ENCODE data around the gene ZMAT3.

Gene ZMAT3

DNA sequence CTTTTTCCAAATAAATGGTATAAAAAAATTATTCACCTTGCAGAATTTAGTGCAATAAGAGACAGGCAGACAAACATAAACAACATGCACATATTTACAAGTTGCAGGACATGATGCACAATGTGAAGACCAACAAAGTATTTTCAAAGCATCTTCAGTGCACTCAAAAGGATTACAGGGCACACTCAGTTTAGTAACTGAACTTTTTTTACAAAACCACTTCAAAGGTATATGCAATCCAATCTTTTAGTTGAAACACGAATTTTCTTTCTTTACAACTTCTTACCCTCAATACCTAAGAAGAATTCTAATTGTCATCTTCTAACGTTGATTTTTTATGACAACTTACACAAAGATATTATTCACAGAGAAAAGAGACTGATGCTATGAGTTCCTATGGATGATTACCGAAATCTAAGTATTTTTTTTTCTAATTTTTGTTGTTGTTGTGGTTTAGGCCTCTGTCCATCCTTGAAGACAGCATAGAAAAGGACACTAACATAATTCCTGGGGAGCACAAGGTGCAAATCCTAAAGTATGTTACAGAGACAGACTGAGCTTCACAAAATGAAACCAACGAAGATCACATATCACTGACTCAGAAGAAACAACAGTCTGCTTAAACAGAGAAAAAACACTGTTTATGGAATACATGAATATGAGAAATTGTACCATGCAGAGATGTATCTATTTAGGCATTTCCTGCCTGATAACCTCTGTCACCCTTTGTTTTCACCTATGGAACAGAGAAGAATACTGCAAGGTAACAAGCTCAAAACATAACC, 50.3 kb downstream of the ZMAT3 start:
- DNase-seq (ENCODE audit: low read depth in 2 of 2): no peak

DNA sequence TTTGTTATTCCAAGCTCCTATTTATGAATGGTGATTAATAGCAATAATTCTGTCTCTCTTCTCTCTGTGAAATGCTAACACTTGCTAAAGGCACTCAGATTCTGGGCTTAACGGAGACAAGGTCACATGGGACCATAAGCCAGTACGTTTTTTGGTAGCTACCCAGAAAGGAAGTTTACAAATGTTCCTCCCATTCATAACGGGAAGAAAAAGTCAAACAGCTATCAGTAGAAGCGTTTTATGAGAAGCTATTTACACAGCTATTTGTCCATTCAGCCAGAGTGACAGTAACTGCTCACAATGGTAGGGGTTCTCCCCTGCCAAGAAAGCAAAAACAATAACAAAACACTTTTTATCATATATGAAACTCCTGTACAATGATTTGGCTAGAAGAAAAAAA, 51.5 kb downstream of the ZMAT3 start:
- DNase-seq (ENCODE audit: low read depth in 2 of 2): no peak

- no peak for DNase-seq (ENCODE audit: low read depth in 2 of 2)
Observed at GRCh38 chr3:179018808-179019207, 52.8 kb downstream of the ZMAT3 start.

DNA sequence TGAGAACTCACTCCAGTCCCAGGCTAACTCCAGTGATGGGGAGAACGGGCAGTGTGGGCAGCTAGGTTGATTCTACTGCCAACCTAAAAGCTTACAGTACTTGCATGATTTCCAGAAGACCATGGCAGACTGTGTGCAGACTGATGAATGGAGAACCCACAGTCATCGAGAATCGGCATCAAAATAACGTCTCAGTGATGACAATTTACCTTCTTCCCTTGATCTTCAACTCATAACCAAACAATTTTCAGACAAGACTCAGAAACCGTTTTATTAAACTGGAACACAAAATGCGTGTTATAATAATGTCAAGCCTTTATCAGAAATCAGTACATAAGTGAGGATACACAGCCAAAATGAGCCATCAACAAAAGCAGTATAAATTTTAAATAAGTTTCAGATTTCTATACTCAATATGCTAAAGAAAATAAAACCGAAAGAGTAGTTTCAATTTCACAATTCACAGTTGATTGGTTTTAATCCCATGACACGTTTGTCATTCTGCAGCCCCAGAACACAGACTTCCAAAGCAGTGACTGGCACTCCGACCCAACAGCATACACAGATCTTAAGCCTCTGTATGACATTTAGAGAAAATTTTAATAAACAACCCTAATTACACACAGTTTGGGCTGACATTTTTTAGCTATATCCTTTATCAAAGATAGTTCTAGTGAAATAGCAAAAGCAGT, 54.5 kb downstream of the ZMAT3 start:
- DNase-seq (ENCODE audit: low read depth in 2 of 2): no peak

DNA sequence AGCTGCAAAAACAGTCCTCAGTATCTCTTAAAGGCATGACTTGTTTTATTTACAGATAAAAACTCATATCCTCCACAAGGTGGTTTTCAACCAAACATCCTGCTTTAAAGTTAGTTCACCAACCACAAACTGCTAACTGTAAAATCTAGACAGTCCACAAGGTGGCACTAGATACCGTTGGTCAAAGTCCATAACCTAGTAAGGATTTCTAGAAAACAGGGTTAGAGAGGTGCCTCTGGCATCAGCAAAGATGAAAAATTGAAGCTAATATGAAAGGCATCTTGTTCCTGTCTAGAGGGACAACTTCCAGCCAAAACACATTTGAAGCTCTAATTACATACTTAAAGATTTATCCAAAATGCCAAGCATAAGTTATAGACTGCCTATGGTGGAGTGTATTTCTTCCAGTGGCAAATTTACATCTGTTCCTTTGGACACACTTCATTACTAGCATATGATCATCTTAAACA, 56.0 kb downstream of the ZMAT3 start:
- peak in 1 of 2 donors; percentile 44 for DNase-seq (ENCODE audit: low read depth in 2 of 2)

DNA sequence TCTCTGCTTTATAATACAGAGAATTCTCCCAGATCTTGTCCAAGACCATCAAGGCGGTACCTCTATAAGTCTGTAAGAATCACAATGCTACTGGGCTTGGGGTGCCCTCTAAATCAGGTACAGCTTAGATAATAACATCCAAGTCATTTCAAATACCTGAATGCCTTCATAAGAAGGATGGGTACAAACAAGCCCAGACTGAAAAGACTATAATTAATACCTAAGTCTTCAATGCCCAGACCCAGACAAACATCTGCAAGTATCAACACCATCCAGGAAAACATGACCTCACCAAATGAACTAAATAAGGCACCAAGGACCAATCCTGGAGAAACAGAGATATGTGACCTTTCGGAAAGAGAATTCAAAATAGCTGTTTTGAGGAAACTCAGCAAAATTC, 65.9 kb downstream of the ZMAT3 start:
- DNase-seq (ENCODE audit: low read depth in 2 of 2): no peak

GRCh38 chr3:179005213-179005612, 66.4 kb downstream of the ZMAT3 start:
- no peak for DNase-seq (ENCODE audit: low read depth in 2 of 2)

DNA sequence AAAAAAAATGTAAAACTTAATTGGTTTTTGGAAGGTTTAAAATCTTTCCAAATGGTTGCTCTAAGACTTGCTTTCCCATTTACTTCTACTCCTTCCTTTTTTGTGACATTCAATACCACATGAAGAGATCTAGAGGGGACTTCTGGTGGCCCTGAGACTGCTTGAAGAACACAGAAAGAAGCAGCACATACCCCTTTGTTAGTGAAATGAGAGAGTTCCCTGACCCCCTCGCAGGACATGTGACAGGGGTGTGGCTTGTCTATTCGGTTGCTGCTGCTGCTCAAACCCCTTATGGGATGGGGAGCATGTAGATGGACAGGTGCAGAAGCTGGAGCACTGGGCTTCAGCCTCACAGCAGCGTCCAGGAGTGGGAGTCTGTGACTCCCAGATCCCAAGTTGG, 71.0 kb downstream of the ZMAT3 start:
- no peak for DNase-seq (ENCODE audit: low read depth in 2 of 2)

GRCh38 chr3:179000144-179000543, 71.5 kb downstream of the ZMAT3 start:
- no peak for DNase-seq (ENCODE audit: low read depth in 2 of 2)

- no peak for DNase-seq (ENCODE audit: low read depth in 2 of 2)
Observed at GRCh38 chr3:178996399-178996798, 75.2 kb downstream of the ZMAT3 start.

- no peak for DNase-seq (ENCODE audit: low read depth in 2 of 2)
Observed at GRCh38 chr3:178990293-178990692, 81.3 kb downstream of the ZMAT3 start.

- DNase-seq (ENCODE audit: low read depth in 2 of 2): no peak
Observed at GRCh38 chr3:178989821-178990220, 81.8 kb downstream of the ZMAT3 start.

- no peak for DNase-seq (ENCODE audit: low read depth in 2 of 2)
Observed at GRCh38 chr3:178987745-178988144, 83.9 kb downstream of the ZMAT3 start.

DNA sequence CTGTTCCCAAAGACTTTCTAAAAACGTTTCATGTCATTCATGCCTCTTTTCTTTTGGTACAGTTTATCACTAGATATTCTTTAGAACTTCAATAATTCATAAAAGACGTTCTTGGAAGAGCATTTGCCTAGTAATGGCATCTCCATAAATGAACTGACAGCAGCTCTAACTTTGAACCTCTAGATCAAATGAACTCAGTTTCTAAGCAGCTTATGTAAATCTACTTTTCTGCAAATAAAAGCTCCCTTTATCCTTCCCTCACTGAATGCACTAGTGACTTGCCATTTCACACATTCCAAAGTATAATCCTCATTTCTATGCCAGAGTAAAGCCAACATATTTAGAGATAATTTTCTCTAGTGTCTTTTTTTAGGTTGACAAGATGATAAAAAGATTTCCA, 85.2 kb downstream of the ZMAT3 start:
- DNase-seq (ENCODE audit: low read depth in 2 of 2): no peak

GRCh38 chr3:178982137-178982536, 89.5 kb downstream of the ZMAT3 start:
- DNase-seq (ENCODE audit: low read depth in 2 of 2): no peak

GRCh38 chr3:178975320-178975719, 96.3 kb downstream of the ZMAT3 start:
- no peak for DNase-seq (ENCODE audit: low read depth in 2 of 2)

DNA sequence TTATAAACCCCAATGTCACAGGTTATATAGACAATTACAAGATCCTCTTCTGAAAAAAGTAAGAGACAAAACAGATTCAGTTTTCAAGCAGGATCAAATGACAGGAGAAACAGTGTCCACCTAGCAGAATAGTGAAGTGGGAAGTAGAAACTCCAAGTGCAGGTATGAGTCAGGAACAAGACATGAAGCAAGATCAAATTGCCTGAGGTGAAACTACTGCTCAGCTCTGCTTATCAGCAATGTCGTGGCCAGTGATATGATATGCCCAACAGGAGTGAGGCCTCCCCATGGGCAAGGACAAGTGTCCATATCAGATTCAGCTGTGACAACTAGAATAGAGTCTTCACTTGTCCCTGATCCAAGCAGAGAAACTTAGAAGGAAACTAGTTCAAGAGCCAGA, 100.0 kb downstream of the ZMAT3 start:
- no peak for DNase-seq (ENCODE audit: low read depth in 2 of 2)

- no peak for DNase-seq (ENCODE audit: low read depth in 2 of 2)
Observed at GRCh38 chr3:178969004-178969700, 102.5 kb downstream of the ZMAT3 start.

Measured in stimulated activated CD8-positive, alpha-beta memory T cell treated with anti-CD3 and anti-CD28 coated beads, Interleukin-15, amount 100 ng/mL, for 48 hours (primary cell).